ENCODE results near the gene UBAP1. TPM values are rescaled to one million over a fixed set of nuclear protein-coding genes. Genes with fewer than 3 reads are reported as not detected.
"Not testable (repeated sequence)": the region's sequence is repeated elsewhere in the genome, so short reads cannot be mapped to it uniquely, and the experiment has no call there.

UBAP1 gene
- total and polyA plus RNA-seq, 4 donors = 25.6 to 53.9 (median 42.8) TPM

DNA sequence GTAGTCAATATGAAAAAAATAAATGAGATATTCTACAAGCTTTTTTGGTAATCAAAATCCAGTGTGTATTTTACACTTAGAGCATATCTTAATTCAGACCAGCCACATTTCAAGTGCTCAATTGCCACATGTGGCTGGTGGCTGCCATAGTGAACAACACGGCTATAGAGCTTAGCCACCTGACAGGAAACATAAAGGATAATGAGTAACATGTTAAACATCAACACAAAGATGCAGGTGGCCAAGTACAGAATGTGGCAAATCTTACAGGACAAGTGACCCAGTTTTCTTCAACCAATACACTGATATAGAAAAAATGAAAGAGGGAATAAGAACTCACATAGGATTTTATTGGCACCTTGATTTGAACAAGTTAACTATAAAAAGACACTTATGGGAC is 88.8 kb downstream of the UBAP1 start:
- ATAC-seq (ENCODE audit: insufficient read depth, low FRiP score) (no peak), DNase-seq (no peak)
- no peaks in the 10 kb centered on the region for H3K27me3 ChIP-seq (ENCODE audit: control insufficient read depth in 3 of 3, insufficient read depth in 3 of 3, low read length in 2 of 3)
- H3K36me3 ChIP-seq (ENCODE audit: control insufficient read depth in 4 of 4, insufficient read depth in 4 of 4, low read length in 4 of 4) = peaks cover 0 to 2% (median 0%) of the 10 kb centered on the region in 4 donors
- no peak overlapping the region for H3K9ac ChIP-seq (ENCODE audit: insufficient read depth in 1 of 2, low read length in 2 of 2)
- H3K4me1 ChIP-seq (ENCODE audit: control insufficient read depth in 5 of 5, insufficient read depth in 5 of 5, low read length in 5 of 5) = peaks cover 0 to 3% (median 0%) of the 10 kb centered on the region in 5 donors
- no peaks in the 10 kb centered on the region for H3K9me3 ChIP-seq (ENCODE audit: control insufficient read depth in 4 of 4, insufficient read depth in 3 of 4, low read length in 3 of 4)
- 74 to 84% methylated on average over 1 of the region's 1 CpG for WGBS, 2 donors
- no peak overlapping the region for H3K27ac ChIP-seq (ENCODE audit: low read depth in 1 of 2, low read length in 1 of 2)
- TF ChIP-seq CTCF (IDR thresholded peaks at IDR 0.05; ENCODE audit: control extremely low read depth, extremely low read depth) = no peak
- H3K4me3 ChIP-seq = no peak overlapping the region

DNA sequence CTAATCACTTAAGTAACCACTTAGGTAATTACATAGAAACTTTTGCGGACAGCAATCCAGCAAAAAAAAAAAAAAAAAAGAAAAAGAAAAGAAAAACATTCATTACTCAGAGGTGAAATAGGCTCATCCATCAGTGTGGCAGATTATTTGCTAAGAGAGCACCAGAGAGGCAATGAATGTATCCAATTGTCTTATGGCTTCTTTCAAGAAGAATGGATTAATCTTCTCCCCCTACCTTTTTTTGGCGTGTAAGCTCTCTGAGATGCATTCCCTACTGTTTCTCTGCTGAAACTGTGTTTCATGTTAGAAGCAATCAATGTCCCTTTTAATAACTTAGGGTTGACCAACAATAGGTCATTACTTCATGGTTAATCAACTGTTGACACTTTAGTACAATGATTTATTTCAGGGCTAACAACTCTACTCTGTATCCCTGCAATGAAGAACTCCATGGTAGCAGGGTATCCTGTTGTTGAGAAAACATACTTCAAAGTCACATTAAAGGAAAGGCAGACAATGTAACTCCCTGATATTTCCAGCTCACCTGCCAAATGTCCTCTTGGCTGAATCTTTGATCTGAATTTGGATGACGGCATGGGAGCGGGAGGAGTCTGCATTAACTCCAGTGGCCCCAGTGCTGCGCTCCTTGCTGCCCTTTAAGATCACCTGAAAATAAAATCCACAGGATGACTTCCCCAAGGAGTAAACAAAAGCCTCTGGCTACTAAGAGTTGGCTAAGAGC is 92.6 kb downstream of the UBAP1 start:
- no peak for ATAC-seq (ENCODE audit: insufficient read depth, low FRiP score)

DNA sequence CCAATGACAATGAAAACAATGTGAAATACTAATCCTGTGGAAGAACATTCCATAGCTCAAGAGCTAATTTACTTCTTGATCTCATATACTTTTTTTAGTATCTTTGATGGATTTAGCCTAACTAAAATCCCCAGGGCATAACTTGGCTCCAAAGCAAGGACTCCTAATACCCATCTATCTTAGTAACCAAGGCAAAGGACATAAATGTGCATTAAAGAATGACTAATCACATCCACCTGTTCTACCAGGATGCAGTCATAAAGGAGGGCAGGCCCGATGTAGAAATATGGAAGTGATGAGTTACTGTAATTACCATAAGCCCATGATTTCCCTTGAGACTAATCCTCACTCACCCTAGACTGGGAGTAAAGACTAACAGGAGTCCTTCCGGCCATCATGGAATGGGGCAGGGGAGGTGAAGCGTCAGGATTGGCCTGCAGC is 93.3 kb downstream of the UBAP1 start:
- H3K27ac ChIP-seq (ENCODE audit: low read depth in 1 of 2, low read length in 1 of 2) = no peak overlapping the region
- no peak for TF ChIP-seq CTCF (IDR thresholded peaks at IDR 0.05; ENCODE audit: control extremely low read depth, extremely low read depth)
- no peak for ATAC-seq (ENCODE audit: insufficient read depth, low FRiP score)

More for the DNA sequence above, 92.6 kb downstream of the UBAP1 start:
- Histone ChIP-seq H3K9ac (ENCODE audit: insufficient read depth in 1 of 2, low read length in 2 of 2) (no peak overlapping the region), H3K9me3 (ENCODE audit: control insufficient read depth in 4 of 4, insufficient read depth in 3 of 4, low read length in 3 of 4) (no peaks in the 10 kb centered on the region), H3K27me3 (ENCODE audit: control insufficient read depth in 3 of 3, insufficient read depth in 3 of 3, low read length in 2 of 3) (no peaks in the 10 kb centered on the region), H3K27ac (ENCODE audit: low read depth in 1 of 2, low read length in 1 of 2) (no peak overlapping the region), H3K4me3 (no peak overlapping the region), H3K36me3 (ENCODE audit: control insufficient read depth in 4 of 4, insufficient read depth in 4 of 4, low read length in 4 of 4) (peaks cover 0 to 2% (median 0%) of the 10 kb centered on the region in 4 donors), H3K4me1 (ENCODE audit: control insufficient read depth in 5 of 5, insufficient read depth in 5 of 5, low read length in 5 of 5) (peaks cover 0 to 3% (median 0%) of the 10 kb centered on the region in 5 donors)
- 86 to 92% methylated on average over 5 of the region's 5 CpGs for WGBS, 2 donors
- no peak for DNase-seq
- no peak for TF ChIP-seq CTCF (IDR thresholded peaks at IDR 0.05; ENCODE audit: control extremely low read depth, extremely low read depth)

GRCh38 chr9:34273588-34273987 is 94.7 kb downstream of the UBAP1 start:
- not testable (repeated sequence) for H3K27me3 ChIP-seq (ENCODE audit: control insufficient read depth in 3 of 3, insufficient read depth in 3 of 3, low read length in 2 of 3); ATAC-seq (ENCODE audit: insufficient read depth, low FRiP score); H3K9ac ChIP-seq (ENCODE audit: insufficient read depth in 1 of 2, low read length in 2 of 2); H3K4me1 ChIP-seq (ENCODE audit: control insufficient read depth in 5 of 5, insufficient read depth in 5 of 5, low read length in 5 of 5); DNase-seq; H3K4me3 ChIP-seq; H3K27ac ChIP-seq (ENCODE audit: low read depth in 1 of 2, low read length in 1 of 2); H3K9me3 ChIP-seq (ENCODE audit: control insufficient read depth in 4 of 4, insufficient read depth in 3 of 4, low read length in 3 of 4); H3K36me3 ChIP-seq (ENCODE audit: control insufficient read depth in 4 of 4, insufficient read depth in 4 of 4, low read length in 4 of 4)
- no CpG with 5 or more reads among the region's 2 CpGs for WGBS, 2 donors

More for the DNA sequence above, 93.3 kb downstream of the UBAP1 start:
- WGBS, 2 donors = 89 to 90% methylated on average over 3 of the region's 3 CpGs
- no peak for DNase-seq
- H3K9ac ChIP-seq (ENCODE audit: insufficient read depth in 1 of 2, low read length in 2 of 2) = no peak overlapping the region
- H3K4me1 ChIP-seq (ENCODE audit: control insufficient read depth in 5 of 5, insufficient read depth in 5 of 5, low read length in 5 of 5) = peaks cover 0 to 3% (median 0%) of the 10 kb centered on the region in 5 donors
- no peak overlapping the region for H3K4me3 ChIP-seq
- no peaks in the 10 kb centered on the region for H3K9me3 ChIP-seq (ENCODE audit: control insufficient read depth in 4 of 4, insufficient read depth in 3 of 4, low read length in 3 of 4)
- H3K36me3 ChIP-seq (ENCODE audit: control insufficient read depth in 4 of 4, insufficient read depth in 4 of 4, low read length in 4 of 4) = peaks cover 0 to 2% (median 0%) of the 10 kb centered on the region in 4 donors
- no peaks in the 10 kb centered on the region for H3K27me3 ChIP-seq (ENCODE audit: control insufficient read depth in 3 of 3, insufficient read depth in 3 of 3, low read length in 2 of 3)

All from lung (tissue), 12 donors.